CD14-positive monocyte (primary cell): Measurements from ENCODE around the gene COX7A1. TPM values are rescaled to one million over a fixed set of nuclear protein-coding genes. Genes with fewer than 3 reads are reported as not detected.

Source experiments
- DNase-seq, 3 donors: peaks; one replicate each; pipeline ENCODE4 v3.0.0-alpha.2; 2011 to 2022
- H2AFZ ChIP-seq: 2 replicates; pipeline ENCODE4 v1.6.0; 2012; ENCODE audit warnings: mild to moderate bottlenecking, low read depth, low read length, inconsistent platforms; ENCODE audit not compliant: insufficient read depth, poor library complexity, severe bottlenecking
- H3K27ac ChIP-seq, 2 donors: 1 replicate in 1 of 2; 2 replicates in 1 of 2; pipeline ENCODE4 v1.5.1; 2012 to 2013; ENCODE audit warnings: low read length in 2 of 2, control low read depth in 1 of 2, inconsistent platforms in 1 of 2, low read depth in 1 of 2, mild to moderate bottlenecking in 1 of 2
- H3K27me3 ChIP-seq, 2 donors: one replicate each; pipeline versions ENCODE4 v1.6.0 to v1.6.1; 2011 to 2013; ENCODE audit warnings: low read length in 2 of 2; ENCODE audit not compliant: control insufficient read depth in 2 of 2, insufficient read depth in 2 of 2
- H3K36me3 ChIP-seq, 2 donors: replicated peaks in 1 of 2; 1 replicate in 1 of 2; 2 replicates in 1 of 2; pipeline versions ENCODE4 v1.5.1 to v1.6.1; 2012 to 2013; ENCODE audit warnings: low read length in 2 of 2, control low read depth in 1 of 2, inconsistent platforms in 1 of 2, mild to moderate bottlenecking in 1 of 2; ENCODE audit not compliant: insufficient read depth in 2 of 2, control insufficient read depth in 1 of 2
- H3K4me1 ChIP-seq, 2 donors: 1 replicate in 1 of 2; 2 replicates in 1 of 2; pipeline versions ENCODE4 v1.5.1 to v1.6.1; 2012 to 2013; ENCODE audit warnings: low read length in 2 of 2, control low read depth in 1 of 2, inconsistent platforms in 1 of 2, mild to moderate bottlenecking in 1 of 2, moderate library complexity in 1 of 2; ENCODE audit not compliant: insufficient read depth in 2 of 2, control insufficient read depth in 1 of 2
- H3K4me2 ChIP-seq: replicated peaks from 2 replicates; pipeline ENCODE3; 2012; ENCODE audit warnings: low read length, moderate library complexity, mild to moderate bottlenecking; ENCODE audit not compliant: poor library complexity, severe bottlenecking; ENCODE audit errors: extremely low read depth
- H3K4me3 ChIP-seq, 3 experiments: fragments of 200-600 bp in 1 of 3; sonication (generic) in 1 of 3; replicated peaks in 1 of 3; 1 replicate in 2 of 3; 2 replicates in 1 of 3; pipeline ENCODE4 v1.5.1; 2011 to 2013; ENCODE audit warnings: low read length in 3 of 3, mild to moderate bottlenecking in 3 of 3, control low read depth in 2 of 3, low read depth in 2 of 3, inconsistent platforms in 1 of 3, moderate library complexity in 1 of 3
- H3K79me2 ChIP-seq: 2 replicates; pipeline ENCODE4 v1.6.0; 2012; ENCODE audit warnings: mild to moderate bottlenecking, control low read depth, inconsistent platforms, low read length, moderate library complexity; ENCODE audit not compliant: insufficient read depth
- H3K9ac ChIP-seq: 2 replicates; pipeline ENCODE4 v1.6.0; 2017; ENCODE audit warnings: low read length, mild to moderate bottlenecking; ENCODE audit not compliant: insufficient read depth, poor library complexity, severe bottlenecking
- H3K9me3 ChIP-seq, 2 donors: replicated peaks in 1 of 2; 1 replicate in 1 of 2; 2 replicates in 1 of 2; pipeline versions ENCODE4 v1.5.1 to v1.6.1; 2012 to 2013; ENCODE audit warnings: low read length in 2 of 2, control low read depth in 1 of 2; ENCODE audit not compliant: control insufficient read depth in 1 of 2, insufficient read depth in 1 of 2
- H4K20me1 ChIP-seq: 2 replicates; pipeline ENCODE4 v1.6.0; 2012; ENCODE audit warnings: mild to moderate bottlenecking, low read length, control low read depth, moderate library complexity; ENCODE audit not compliant: insufficient read depth
- H3K27ac Mint-ChIP-seq, 7 donors: one replicate each; pipeline ENCODE4 v1.8.0; 2020; ENCODE audit warnings: mild to moderate bottlenecking in 7 of 7, mixed read lengths in 7 of 7, moderate library complexity in 6 of 7, inconsistent platforms in 2 of 7
- H3K27me3 Mint-ChIP-seq, 3 donors: one replicate each; pipeline ENCODE4 v1.8.0; 2021 to 2022; ENCODE audit warnings: low read depth in 3 of 3, mild to moderate bottlenecking in 3 of 3, mixed read lengths in 3 of 3, moderate library complexity in 3 of 3, inconsistent platforms in 1 of 3
- H3K36me3 Mint-ChIP-seq, 2 donors: one replicate each; pipeline ENCODE4 v1.8.0; 2020; ENCODE audit warnings: mixed read lengths in 2 of 2, inconsistent platforms in 1 of 2, mild to moderate bottlenecking in 1 of 2
- H3K4me1 Mint-ChIP-seq: one replicate; pipeline ENCODE4 v1.8.0; 2020; ENCODE audit warnings: mild to moderate bottlenecking, mixed read lengths
- H3K4me3 Mint-ChIP-seq, 2 donors: one replicate each; pipeline ENCODE4 v1.8.0; 2020; ENCODE audit warnings: mild to moderate bottlenecking in 2 of 2, mixed read lengths in 2 of 2, moderate library complexity in 1 of 2
- H3K9me3 Mint-ChIP-seq, 7 donors: one replicate each; pipeline ENCODE4 v1.8.0; 2020 to 2022; ENCODE audit warnings: mixed read lengths in 7 of 7, mild to moderate bottlenecking in 6 of 7, moderate library complexity in 6 of 7, inconsistent platforms in 2 of 7
- WGBS: methylation state at CpG from one replicate; pipeline ENCODE4 v1.1.5; 2013; ENCODE audit warnings: missing lambda C conversion rate; ENCODE audit not compliant: insufficient coverage; 5-methylcytosine and 5-hydroxymethylcytosine counted together
- intact Hi-C, 2 donors: fragments of 100-400 bp; cut with micrococcal nuclease; formaldehyde crosslinking; loops; one replicate each; pipeline versions ENCODE4 v1.15.0 to v1.15.1; 2023
- polyA plus RNA-seq, 3 donors: library from polyadenylated mRNA; depleted of rRNA in 1 of 3; unstranded in 2 of 3; stranded (reverse) in 1 of 3; fragments of 300-500 nt in 2 of 3; fragments of >200 nt in 1 of 3; fragmentation: Illumina TruSeq in 2 of 3; gene quantifications; 1 replicate in 2 of 3; 2 replicates in 1 of 3; pipeline ENCODE4 v1.2.3, GENCODE V29; 2012 to 2021
- TF ChIP-seq, protein P1 (sequence below): fragments of 200-600 bp; IDR thresholded peaks from one replicate; pipeline ENCODE4 v1.8.0; 2022; ENCODE audit warnings: antibody characterized with exemption, mild to moderate bottlenecking

COX7A1 gene
- polyA plus RNA-seq, 3 donors, result not detected

- Histone ChIP-seq H3K79me2 (peaks cover 4% of the 10 kb centered on the region), H3K36me3 (peaks cover 20 to 39% of the 10 kb centered on the region in 2 donors), H3K27me3 (no peaks in the 10 kb centered on the region), H3K9me3 (no peaks in the 10 kb centered on the region), H3K4me1 (peaks cover 2 to 4% of the 10 kb centered on the region in 2 donors), H3K9ac (no peak overlapping the region), H3K4me2 (no peak overlapping the region), H2AFZ (no peak overlapping the region), H4K20me1 (no peaks in the 10 kb centered on the region), H3K4me3 (no peak overlapping the region), H3K27ac (no peak overlapping the region)
- Mint-ChIP-seq H3K4me1 (peaks cover 3% of the 10 kb centered on the region), H3K27ac (no peak overlapping the region), H3K36me3 (peaks cover 23 to 40% of the 10 kb centered on the region in 2 donors), H3K9me3 (no peaks in the 10 kb centered on the region), H3K27me3 (peaks cover 0 to 1% (median 0%) of the 10 kb centered on the region in 3 donors), H3K4me3 (no peak overlapping the region)
- DNase-seq, result no peak
- 92% methylated on average over 2 of the region's 3 CpGs for WGBS
- TF ChIP-seq, protein P1, sequence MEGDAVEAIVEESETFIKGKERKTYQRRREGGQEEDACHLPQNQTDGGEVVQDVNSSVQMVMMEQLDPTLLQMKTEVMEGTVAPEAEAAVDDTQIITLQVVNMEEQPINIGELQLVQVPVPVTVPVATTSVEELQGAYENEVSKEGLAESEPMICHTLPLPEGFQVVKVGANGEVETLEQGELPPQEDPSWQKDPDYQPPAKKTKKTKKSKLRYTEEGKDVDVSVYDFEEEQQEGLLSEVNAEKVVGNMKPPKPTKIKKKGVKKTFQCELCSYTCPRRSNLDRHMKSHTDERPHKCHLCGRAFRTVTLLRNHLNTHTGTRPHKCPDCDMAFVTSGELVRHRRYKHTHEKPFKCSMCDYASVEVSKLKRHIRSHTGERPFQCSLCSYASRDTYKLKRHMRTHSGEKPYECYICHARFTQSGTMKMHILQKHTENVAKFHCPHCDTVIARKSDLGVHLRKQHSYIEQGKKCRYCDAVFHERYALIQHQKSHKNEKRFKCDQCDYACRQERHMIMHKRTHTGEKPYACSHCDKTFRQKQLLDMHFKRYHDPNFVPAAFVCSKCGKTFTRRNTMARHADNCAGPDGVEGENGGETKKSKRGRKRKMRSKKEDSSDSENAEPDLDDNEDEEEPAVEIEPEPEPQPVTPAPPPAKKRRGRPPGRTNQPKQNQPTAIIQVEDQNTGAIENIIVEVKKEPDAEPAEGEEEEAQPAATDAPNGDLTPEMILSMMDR, result no peak
- intact Hi-C loops, result no loop called here
Measured at GRCh38 chr19:36108684-36109083, 43.6 kb downstream of the COX7A1 start.

GRCh38 chr19:36106991-36107390 is 45.3 kb downstream of the COX7A1 start:
- Mint-ChIP-seq H3K27me3 (peaks cover 0 to 2% (median under 1%) of the 10 kb centered on the region in 3 donors), H3K4me1 (no peaks in the 10 kb centered on the region), H3K9me3 (no peaks in the 10 kb centered on the region), H3K27ac (no peak overlapping the region), H3K36me3 (peaks cover 21 to 42% of the 10 kb centered on the region in 2 donors), H3K4me3 (no peak overlapping the region)
- no peak for DNase-seq
- WGBS, result 91% methylated on average over 4 of the region's 5 CpGs
- intact Hi-C loops, result no loop called here
- no peak overlapping the region for H3K27ac ChIP-seq
- H3K36me3 ChIP-seq, result peaks cover 27 to 41% of the 10 kb centered on the region in 2 donors
- no peak overlapping the region for H3K4me3 ChIP-seq
- no peaks in the 10 kb centered on the region for H3K27me3 ChIP-seq
- H3K4me1 ChIP-seq, result no peaks in the 10 kb centered on the region
- no peaks in the 10 kb centered on the region for H3K9me3 ChIP-seq
- no peak overlapping the region for H2AFZ ChIP-seq
- TF ChIP-seq, protein P1, result no peak
- H3K9ac ChIP-seq, result no peak overlapping the region
- H3K79me2 ChIP-seq, result no peaks in the 10 kb centered on the region
- H3K4me2 ChIP-seq, result no peak overlapping the region
- H4K20me1 ChIP-seq, result no peaks in the 10 kb centered on the region
